GM19351 (cell line): ENCODE results near the gene IFIT5.
"Not testable (repeated sequence)": the region's sequence is repeated elsewhere in the genome, so short reads cannot be mapped to it uniquely, and the experiment has no call there.

Experiments
- ATAC-seq: cut with Tn5 transposase; IDR thresholded peaks from one replicate; pipeline ENCODE4 v1.9.1; 2021; ENCODE audit warnings: mild to moderate bottlenecking, moderate library complexity; ENCODE audit not compliant: unreplicated experiment

IFIT5 gene

GRCh38 chr10:89427629-89428028 lies 13.3 kb downstream of the IFIT5 start:
- ATAC-seq, result no peak

- no peak for ATAC-seq
These were observed 14.5 kb downstream of the IFIT5 start for GRCh38 chr10:89428877-89429276.

GRCh38 chr10:89431977-89432376 lies 17.6 kb downstream of the IFIT5 start:
- no peak for ATAC-seq

- no peak for ATAC-seq
These were observed 24.2 kb downstream of the IFIT5 start for GRCh38 chr10:89438525-89438924.

GRCh38 chr10:89440226-89441009 lies 26.1 kb downstream of the IFIT5 start:
- ATAC-seq, result no peak

- no peak for ATAC-seq
These were observed 27.9 kb downstream of the IFIT5 start for GRCh38 chr10:89442289-89442688.

GRCh38 chr10:89444819-89445218 lies 30.5 kb downstream of the IFIT5 start:
- not testable (repeated sequence) for ATAC-seq

- no peak for ATAC-seq
These were observed 36.5 kb downstream of the IFIT5 start for GRCh38 chr10:89450901-89451300.

- ATAC-seq, result no peak
These were observed 37.8 kb downstream of the IFIT5 start for GRCh38 chr10:89452193-89452592.

- no peak for ATAC-seq
These were observed 40.4 kb downstream of the IFIT5 start for GRCh38 chr10:89454561-89455347.

GRCh38 chr10:89458291-89458690 lies 43.9 kb downstream of the IFIT5 start:
- ATAC-seq, result no peak

- no peak for ATAC-seq
These were observed 44.4 kb downstream of the IFIT5 start for GRCh38 chr10:89458784-89459183.

- no peak for ATAC-seq
These were observed 49.6 kb downstream of the IFIT5 start for GRCh38 chr10:89463846-89464537.

- no peak for ATAC-seq
These were observed 50.8 kb downstream of the IFIT5 start for GRCh38 chr10:89465196-89465595.

GRCh38 chr10:89466599-89467035 lies 52.2 kb downstream of the IFIT5 start:
- no peak for ATAC-seq

GRCh38 chr10:89468191-89468965 lies 54.0 kb downstream of the IFIT5 start:
- ATAC-seq, result no peak

- no peak for ATAC-seq
These were observed 55.1 kb downstream of the IFIT5 start for GRCh38 chr10:89469517-89469916.
